Activated CD8-positive, alpha-beta memory T cell treated with anti-CD3 and anti-CD28 coated beads, Interleukin-2, amount 50 U/mL, for 24 hours (primary cell): ENCODE results near the gene SYNCRIP.
"Not testable (repeated sequence)": the region's sequence is repeated elsewhere in the genome, so short reads cannot be mapped to it uniquely, and the experiment has no call there.

ENCODE experiments used
- DNase-seq: peaks from one replicate; pipeline ENCODE4 v3.0.0-alpha.2; 2020; ENCODE audit errors: extremely low read depth

The SYNCRIP gene

GRCh38 chr6:85642774-85643536, at the start of gene SYNCRIP:
Gene SYNCRIP, minus strand, starts transcription at chr6:85642886. Its CDS starts 1,447 bp downstream, at chr6:85641439.
- peak; percentile 91 for DNase-seq

- DNase-seq = no peak
Measured at GRCh38 chr6:85691478-85691877, 48.8 kb upstream of the SYNCRIP start.

- no peak for DNase-seq
Measured at GRCh38 chr6:85690071-85690470, 47.4 kb upstream of the SYNCRIP start.

- DNase-seq = no peak
Measured at GRCh38 chr6:85685713-85686112, 43.0 kb upstream of the SYNCRIP start.

- no peak for DNase-seq
Measured at GRCh38 chr6:85684809-85685171, 42.1 kb upstream of the SYNCRIP start.

- DNase-seq = no peak
Measured at GRCh38 chr6:85684133-85684808, 41.6 kb upstream of the SYNCRIP start.

GRCh38 chr6:85681899-85682298, 39.2 kb upstream of the SYNCRIP start:
- DNase-seq = not testable (repeated sequence)

- no peak for DNase-seq
Measured at GRCh38 chr6:85680388-85680787, 37.7 kb upstream of the SYNCRIP start.

GRCh38 chr6:85679445-85680123, 36.9 kb upstream of the SYNCRIP start:
- DNase-seq = no peak

- peak; percentile 95 for DNase-seq
Measured at GRCh38 chr6:85678602-85679444, 36.1 kb upstream of the SYNCRIP start.

GRCh38 chr6:85678026-85678601, 35.4 kb upstream of the SYNCRIP start:
- DNase-seq = peak; percentile 8

- no peak for DNase-seq
Measured at GRCh38 chr6:85677234-85677956, 34.7 kb upstream of the SYNCRIP start.

- no peak for DNase-seq
Measured at GRCh38 chr6:85676086-85676729, 33.5 kb upstream of the SYNCRIP start.

GRCh38 chr6:85675030-85675819, 32.5 kb upstream of the SYNCRIP start:
- no peak for DNase-seq

- no peak for DNase-seq
Measured at GRCh38 chr6:85674604-85675003, 31.9 kb upstream of the SYNCRIP start.

- no peak for DNase-seq
Measured at GRCh38 chr6:85673198-85674139, 30.8 kb upstream of the SYNCRIP start.

GRCh38 chr6:85672623-85673022, 29.9 kb upstream of the SYNCRIP start:
- no peak for DNase-seq

- DNase-seq = no peak
Measured at GRCh38 chr6:85672050-85672449, 29.4 kb upstream of the SYNCRIP start.
